CD14-positive monocyte (primary cell): Measurements from ENCODE around the gene GLI3. TPM values are rescaled to one million over a fixed set of nuclear protein-coding genes. Genes with fewer than 3 reads are reported as not detected.

Experiments used
- DNase-seq, 3 donors: peaks; one replicate each; pipeline ENCODE4 v3.0.0-alpha.2; 2011 to 2022
- H2AFZ ChIP-seq: 2 replicates; pipeline ENCODE4 v1.6.0; 2012; ENCODE audit warnings: mild to moderate bottlenecking, low read depth, low read length, inconsistent platforms; ENCODE audit not compliant: insufficient read depth, poor library complexity, severe bottlenecking
- H3K27ac ChIP-seq, 2 donors: 1 replicate in 1 of 2; 2 replicates in 1 of 2; pipeline ENCODE4 v1.5.1; 2012 to 2013; ENCODE audit warnings: low read length in 2 of 2, control low read depth in 1 of 2, inconsistent platforms in 1 of 2, low read depth in 1 of 2, mild to moderate bottlenecking in 1 of 2
- H3K27me3 ChIP-seq, 2 donors: one replicate each; pipeline versions ENCODE4 v1.6.0 to v1.6.1; 2011 to 2013; ENCODE audit warnings: low read length in 2 of 2; ENCODE audit not compliant: control insufficient read depth in 2 of 2, insufficient read depth in 2 of 2
- H3K36me3 ChIP-seq, 2 donors: replicated peaks in 1 of 2; 1 replicate in 1 of 2; 2 replicates in 1 of 2; pipeline versions ENCODE4 v1.5.1 to v1.6.1; 2012 to 2013; ENCODE audit warnings: low read length in 2 of 2, control low read depth in 1 of 2, inconsistent platforms in 1 of 2, mild to moderate bottlenecking in 1 of 2; ENCODE audit not compliant: insufficient read depth in 2 of 2, control insufficient read depth in 1 of 2
- H3K4me1 ChIP-seq, 2 donors: 1 replicate in 1 of 2; 2 replicates in 1 of 2; pipeline versions ENCODE4 v1.5.1 to v1.6.1; 2012 to 2013; ENCODE audit warnings: low read length in 2 of 2, control low read depth in 1 of 2, inconsistent platforms in 1 of 2, mild to moderate bottlenecking in 1 of 2, moderate library complexity in 1 of 2; ENCODE audit not compliant: insufficient read depth in 2 of 2, control insufficient read depth in 1 of 2
- H3K4me2 ChIP-seq: replicated peaks from 2 replicates; pipeline ENCODE3; 2012; ENCODE audit warnings: low read length, moderate library complexity, mild to moderate bottlenecking; ENCODE audit not compliant: poor library complexity, severe bottlenecking; ENCODE audit errors: extremely low read depth
- H3K4me3 ChIP-seq, 3 experiments: fragments of 200-600 bp in 1 of 3; sonication (generic) in 1 of 3; replicated peaks in 1 of 3; 1 replicate in 2 of 3; 2 replicates in 1 of 3; pipeline ENCODE4 v1.5.1; 2011 to 2013; ENCODE audit warnings: low read length in 3 of 3, mild to moderate bottlenecking in 3 of 3, control low read depth in 2 of 3, low read depth in 2 of 3, inconsistent platforms in 1 of 3, moderate library complexity in 1 of 3
- H3K79me2 ChIP-seq: 2 replicates; pipeline ENCODE4 v1.6.0; 2012; ENCODE audit warnings: mild to moderate bottlenecking, control low read depth, inconsistent platforms, low read length, moderate library complexity; ENCODE audit not compliant: insufficient read depth
- H3K9ac ChIP-seq: 2 replicates; pipeline ENCODE4 v1.6.0; 2017; ENCODE audit warnings: low read length, mild to moderate bottlenecking; ENCODE audit not compliant: insufficient read depth, poor library complexity, severe bottlenecking
- H3K9me3 ChIP-seq, 2 donors: replicated peaks in 1 of 2; 1 replicate in 1 of 2; 2 replicates in 1 of 2; pipeline versions ENCODE4 v1.5.1 to v1.6.1; 2012 to 2013; ENCODE audit warnings: low read length in 2 of 2, control low read depth in 1 of 2; ENCODE audit not compliant: control insufficient read depth in 1 of 2, insufficient read depth in 1 of 2
- H4K20me1 ChIP-seq: 2 replicates; pipeline ENCODE4 v1.6.0; 2012; ENCODE audit warnings: mild to moderate bottlenecking, low read length, control low read depth, moderate library complexity; ENCODE audit not compliant: insufficient read depth
- H3K27ac Mint-ChIP-seq, 7 donors: one replicate each; pipeline ENCODE4 v1.8.0; 2020; ENCODE audit warnings: mild to moderate bottlenecking in 7 of 7, mixed read lengths in 7 of 7, moderate library complexity in 6 of 7, inconsistent platforms in 2 of 7
- H3K27me3 Mint-ChIP-seq, 3 donors: one replicate each; pipeline ENCODE4 v1.8.0; 2021 to 2022; ENCODE audit warnings: low read depth in 3 of 3, mild to moderate bottlenecking in 3 of 3, mixed read lengths in 3 of 3, moderate library complexity in 3 of 3, inconsistent platforms in 1 of 3
- H3K36me3 Mint-ChIP-seq, 2 donors: one replicate each; pipeline ENCODE4 v1.8.0; 2020; ENCODE audit warnings: mixed read lengths in 2 of 2, inconsistent platforms in 1 of 2, mild to moderate bottlenecking in 1 of 2
- H3K4me1 Mint-ChIP-seq: one replicate; pipeline ENCODE4 v1.8.0; 2020; ENCODE audit warnings: mild to moderate bottlenecking, mixed read lengths
- H3K4me3 Mint-ChIP-seq, 2 donors: one replicate each; pipeline ENCODE4 v1.8.0; 2020; ENCODE audit warnings: mild to moderate bottlenecking in 2 of 2, mixed read lengths in 2 of 2, moderate library complexity in 1 of 2
- H3K9me3 Mint-ChIP-seq, 7 donors: one replicate each; pipeline ENCODE4 v1.8.0; 2020 to 2022; ENCODE audit warnings: mixed read lengths in 7 of 7, mild to moderate bottlenecking in 6 of 7, moderate library complexity in 6 of 7, inconsistent platforms in 2 of 7
- CTCF ChIP-seq: fragments of 200-600 bp; IDR thresholded peaks from one replicate; pipeline ENCODE4 v1.8.0; 2022; ENCODE audit warnings: antibody characterized with exemption, mild to moderate bottlenecking
- WGBS: methylation state at CpG from one replicate; pipeline ENCODE4 v1.1.5; 2013; ENCODE audit warnings: missing lambda C conversion rate; ENCODE audit not compliant: insufficient coverage; 5-methylcytosine and 5-hydroxymethylcytosine counted together
- intact Hi-C, 2 donors: fragments of 100-400 bp; cut with micrococcal nuclease; formaldehyde crosslinking; loops; one replicate each; pipeline versions ENCODE4 v1.15.0 to v1.15.1; 2023
- polyA plus RNA-seq, 3 donors: library from polyadenylated mRNA; depleted of rRNA in 1 of 3; unstranded in 2 of 3; stranded (reverse) in 1 of 3; fragments of 300-500 nt in 2 of 3; fragments of >200 nt in 1 of 3; fragmentation: Illumina TruSeq in 2 of 3; gene quantifications; 1 replicate in 2 of 3; 2 replicates in 1 of 3; pipeline ENCODE4 v1.2.3, GENCODE V29; 2012 to 2021

Gene GLI3
- polyA plus RNA-seq, 3 donors, result not detected

GRCh38 chr7:41995632-41996271 is 241.3 kb downstream of the GLI3 start:
- TF ChIP-seq CTCF, result no peak
- Histone ChIP-seq H3K79me2 (no peaks in the 10 kb centered on the region), H4K20me1 (no peaks in the 10 kb centered on the region), H3K36me3 (no peaks in the 10 kb centered on the region), H3K27me3 (no peaks in the 10 kb centered on the region), H2AFZ (no peak overlapping the region), H3K27ac (no peak overlapping the region), H3K4me1 (peaks cover 2 to 15% of the 10 kb centered on the region in 2 donors), H3K4me2 (no peak overlapping the region), H3K4me3 (no peak overlapping the region), H3K9ac (no peak overlapping the region), H3K9me3 (no peaks in the 10 kb centered on the region)
- no peak for DNase-seq
- no peaks in the 10 kb centered on the region for H3K36me3 Mint-ChIP-seq
- H3K27me3 Mint-ChIP-seq, result peaks cover 4 to 29% (median 4%) of the 10 kb centered on the region in 3 donors
- H3K27ac Mint-ChIP-seq, result no peak overlapping the region
- no CpG with 5 or more reads among the region's 2 CpGs for WGBS
- peaks cover 0 to 2% (median 0%) of the 10 kb centered on the region in 7 donors for H3K9me3 Mint-ChIP-seq
- H3K4me1 Mint-ChIP-seq, result peaks cover 11% of the 10 kb centered on the region
- no peak overlapping the region for H3K4me3 Mint-ChIP-seq
- intact Hi-C loops, result no loop called here

- H3K27ac ChIP-seq, result no peak overlapping the region
- Mint-ChIP-seq H3K36me3 (no peaks in the 10 kb centered on the region), H3K9me3 (peaks cover 0 to 2% (median 0%) of the 10 kb centered on the region in 7 donors), H3K4me1 (peaks cover 11% of the 10 kb centered on the region), H3K27ac (no peak overlapping the region), H3K27me3 (peaks cover under 1 to 26% (median 4%) of the 10 kb centered on the region in 3 donors), H3K4me3 (no peak overlapping the region)
- no peak overlapping the region for H3K4me2 ChIP-seq
- WGBS, result no CpG with 5 or more reads among the region's 4 CpGs
- no peak overlapping the region for H2AFZ ChIP-seq
- no peaks in the 10 kb centered on the region for H3K79me2 ChIP-seq
- intact Hi-C loops, result no loop called here
- H3K9me3 ChIP-seq, result no peaks in the 10 kb centered on the region
- H3K4me1 ChIP-seq, result peaks cover 2 to 15% of the 10 kb centered on the region in 2 donors
- H3K27me3 ChIP-seq, result no peaks in the 10 kb centered on the region
- H3K36me3 ChIP-seq, result no peaks in the 10 kb centered on the region
- H4K20me1 ChIP-seq, result no peaks in the 10 kb centered on the region
- TF ChIP-seq CTCF, result no peak
- no peak overlapping the region for H3K9ac ChIP-seq
- no peak for DNase-seq
- no peak overlapping the region for H3K4me3 ChIP-seq
Observed at GRCh38 chr7:41994746-41995110, 242.3 kb downstream of the GLI3 start.
